Muscle of back (tissue), 13 donors: Measurements from ENCODE around the gene MATR3. TPM values are rescaled to one million over a fixed set of nuclear protein-coding genes. Genes with fewer than 3 reads are reported as not detected.
"Not testable (repeated sequence)": the region's sequence is repeated elsewhere in the genome, so short reads cannot be mapped to it uniquely, and the experiment has no call there.

Experiments used
- DNase-seq, 3 donors: peaks; one replicate each; pipeline versions ENCODE4 v3.0.0 to v3.0.0-alpha.2; 2013
- long read RNA-seq, 9 donors: transcript quantifications; one replicate each; lab custom pipeline, GENCODE V29; 2026
- polyA plus RNA-seq, 10 donors: library from polyadenylated mRNA; unstranded; fragments of 120-200 nt; gene quantifications; one replicate each; pipeline ENCODE4 v1.2.1, GENCODE V29; 2013; ENCODE audit not compliant: insufficient read length in 10 of 10

MATR3 gene
- polyA plus RNA-seq = 100 to 1,000 TPM; 262 to 386 (median 338) TPM
- long read RNA-seq, donor 1, full-length matches to known transcripts = 17 of 211 reads
- long read RNA-seq, donor 1, partial matches to known transcripts = 194 of 211 reads
- long read RNA-seq, donor 1, other reads (novel, unspliced or antisense) = 0 of 211 reads
- long read RNA-seq, donor 2, full-length matches to known transcripts = 21 of 171 reads
- long read RNA-seq, donor 2, partial matches to known transcripts = 150 of 171 reads
- long read RNA-seq, donor 2, other reads (novel, unspliced or antisense) = 0 of 171 reads
- long read RNA-seq, donor 3 = 0 reads
- long read RNA-seq, donor 4, full-length matches to known transcripts = 17 of 204 reads
- long read RNA-seq, donor 4, partial matches to known transcripts = 187 of 204 reads
- long read RNA-seq, donor 4, other reads (novel, unspliced or antisense) = 0 of 204 reads
- long read RNA-seq, donor 5, full-length matches to known transcripts = 22 of 163 reads
- long read RNA-seq, donor 5, partial matches to known transcripts = 141 of 163 reads
- long read RNA-seq, donor 5, other reads (novel, unspliced or antisense) = 0 of 163 reads
- long read RNA-seq, donor 6, full-length matches to known transcripts = 31 of 258 reads
- long read RNA-seq, donor 6, partial matches to known transcripts = 227 of 258 reads
- long read RNA-seq, donor 6, other reads (novel, unspliced or antisense) = 0 of 258 reads
- long read RNA-seq, donor 7, full-length matches to known transcripts = 14 of 125 reads
- long read RNA-seq, donor 7, partial matches to known transcripts = 111 of 125 reads
- long read RNA-seq, donor 7, other reads (novel, unspliced or antisense) = 0 of 125 reads
- long read RNA-seq, donor 8, full-length matches to known transcripts = 21 of 204 reads
- long read RNA-seq, donor 8, partial matches to known transcripts = 183 of 204 reads
- long read RNA-seq, donor 8, other reads (novel, unspliced or antisense) = 0 of 204 reads
- long read RNA-seq, donor 9, full-length matches to known transcripts = 1 of 1 reads
- long read RNA-seq, donor 9, partial matches to known transcripts = 0 of 1 reads
- long read RNA-seq, donor 9, other reads (novel, unspliced or antisense) = 0 of 1 reads

GRCh38 chr5:139293507-139294373 is at the start of gene MATR3:
Gene MATR3 (plus strand): TSS chr5:139293740. CDS start chr5:139307416, 13,676 bp downstream.
- peak; percentile 96 to 98 (median 97) for DNase-seq

- no peak for DNase-seq
These were observed 47.8 kb upstream of the MATR3 start for GRCh38 chr5:139245637-139246339.

- DNase-seq = no peak
These were observed 47.1 kb upstream of the MATR3 start for GRCh38 chr5:139246394-139246793.

- no peak for DNase-seq
These were observed 44.6 kb upstream of the MATR3 start for GRCh38 chr5:139248826-139249453.

- DNase-seq = no peak
These were observed 42.3 kb upstream of the MATR3 start for GRCh38 chr5:139251281-139251687.

GRCh38 chr5:139251695-139252288 is 41.7 kb upstream of the MATR3 start:
- DNase-seq = no peak

- DNase-seq = no peak
These were observed 40.4 kb upstream of the MATR3 start for GRCh38 chr5:139253115-139253514.

- DNase-seq = no peak
These were observed 36.7 kb upstream of the MATR3 start for GRCh38 chr5:139256820-139257219.

- DNase-seq = no peak
These were observed 31.3 kb upstream of the MATR3 start for GRCh38 chr5:139262059-139262741.

GRCh38 chr5:139262742-139263445 is 30.6 kb upstream of the MATR3 start:
- peak; percentile 86 to 96 (median 90) for DNase-seq

- DNase-seq = no peak
These were observed 30.0 kb upstream of the MATR3 start for GRCh38 chr5:139263536-139263935.

- DNase-seq = no peak
These were observed 29.6 kb upstream of the MATR3 start for GRCh38 chr5:139263946-139264345.

- DNase-seq = no peak
These were observed 28.5 kb upstream of the MATR3 start for GRCh38 chr5:139265001-139265400.

- no peak for DNase-seq
These were observed 27.3 kb upstream of the MATR3 start for GRCh38 chr5:139266236-139266635.

GRCh38 chr5:139267481-139267880 is 26.1 kb upstream of the MATR3 start:
- DNase-seq = no peak

- no peak for DNase-seq
These were observed 25.0 kb upstream of the MATR3 start for GRCh38 chr5:139268364-139269202.

- not testable (repeated sequence) for DNase-seq
These were observed 22.8 kb upstream of the MATR3 start for GRCh38 chr5:139270718-139271117.
